Lung (tissue), 12 donors: Measurements from ENCODE around the gene THRB. TPM values are rescaled to one million over a fixed set of nuclear protein-coding genes. Genes with fewer than 3 reads are reported as not detected.

Experiments
- ATAC-seq: fragments of 200-7000 bp; cut with Tn5 transposase; one replicate; pipeline ENCODE4 v1.9.1; 2020; ENCODE audit warnings: moderate number of reproducible peaks; ENCODE audit not compliant: insufficient read depth, low FRiP score
- DNase-seq, 3 donors: peaks; one replicate each; pipeline ENCODE4 v3.0.0-alpha.2; 2013 to 2017
- H3K27ac ChIP-seq, 2 donors: one replicate each; pipeline ENCODE4 v1.5.1; 2013; ENCODE audit warnings: mild to moderate bottlenecking in 2 of 2, moderate library complexity in 2 of 2, control low read depth in 1 of 2, inconsistent platforms in 1 of 2, low read depth in 1 of 2, low read length in 1 of 2
- H3K27me3 ChIP-seq, 3 donors: one replicate each; pipeline ENCODE4 v1.5.1; 2013; ENCODE audit warnings: low read length in 2 of 3; ENCODE audit not compliant: control insufficient read depth in 3 of 3, insufficient read depth in 3 of 3
- H3K36me3 ChIP-seq, 4 donors: one replicate each; pipeline ENCODE4 v1.5.1; 2013; ENCODE audit warnings: low read length in 4 of 4, mild to moderate bottlenecking in 1 of 4, moderate library complexity in 1 of 4; ENCODE audit not compliant: control insufficient read depth in 4 of 4, insufficient read depth in 4 of 4
- H3K4me1 ChIP-seq, 5 donors: one replicate each; pipeline ENCODE4 v1.5.1; 2013; ENCODE audit warnings: low read length in 5 of 5, mild to moderate bottlenecking in 2 of 5, moderate library complexity in 1 of 5; ENCODE audit not compliant: control insufficient read depth in 5 of 5, insufficient read depth in 5 of 5
- H3K4me3 ChIP-seq: one replicate; pipeline ENCODE4 v1.5.1; 2013; ENCODE audit warnings: mild to moderate bottlenecking, control low read depth, moderate library complexity
- H3K9ac ChIP-seq, 2 donors: one replicate each; pipeline ENCODE4 v1.5.1; 2013; ENCODE audit warnings: low read length in 2 of 2, control low read depth in 1 of 2; ENCODE audit not compliant: insufficient read depth in 1 of 2
- H3K9me3 ChIP-seq, 4 donors: one replicate each; pipeline ENCODE4 v1.5.1; 2013; ENCODE audit warnings: low read length in 3 of 4, mild to moderate bottlenecking in 1 of 4, moderate library complexity in 1 of 4; ENCODE audit not compliant: control insufficient read depth in 4 of 4, insufficient read depth in 3 of 4
- WGBS, 2 donors: extraction: QIAGEN DNeasy Blood & Tissue Kit; methylation state at CpG; one replicate each; pipeline ENCODE4 v1.1.7; 2013; 5-methylcytosine and 5-hydroxymethylcytosine counted together
- polyA plus RNA-seq, 2 donors: library from polyadenylated mRNA; stranded (reverse); fragments of 200-250 nt; gene quantifications; one replicate each; pipeline ENCODE4 v1.2.1, GENCODE V29; 2013
- total RNA-seq, 2 donors: library from RNA; depleted of rRNA in 1 of 2; stranded (reverse); fragments of >200 nt in 1 of 2; gene quantifications; one replicate each; pipeline ENCODE4 v1.2.1, GENCODE V29; 2014 to 2021
- TF ChIP-seq, protein P1 (sequence below): IDR thresholded peaks from 2 replicates; pipeline ENCODE4 v1.5.1; 2012; ENCODE audit warnings: mild to moderate bottlenecking; ENCODE audit errors: control extremely low read depth, extremely low read depth
- donor health status: control.
- donor health status: control.
- donor health status: Bipolar disorder and iron deficiency.
- donor health status: healthy.
- donor health status: DM: yes; HTN: yes; CAD: no.

THRB gene
- total and polyA plus RNA-seq, 4 donors: 2.1 to 23.5 (median 6.1) TPM

DNA sequence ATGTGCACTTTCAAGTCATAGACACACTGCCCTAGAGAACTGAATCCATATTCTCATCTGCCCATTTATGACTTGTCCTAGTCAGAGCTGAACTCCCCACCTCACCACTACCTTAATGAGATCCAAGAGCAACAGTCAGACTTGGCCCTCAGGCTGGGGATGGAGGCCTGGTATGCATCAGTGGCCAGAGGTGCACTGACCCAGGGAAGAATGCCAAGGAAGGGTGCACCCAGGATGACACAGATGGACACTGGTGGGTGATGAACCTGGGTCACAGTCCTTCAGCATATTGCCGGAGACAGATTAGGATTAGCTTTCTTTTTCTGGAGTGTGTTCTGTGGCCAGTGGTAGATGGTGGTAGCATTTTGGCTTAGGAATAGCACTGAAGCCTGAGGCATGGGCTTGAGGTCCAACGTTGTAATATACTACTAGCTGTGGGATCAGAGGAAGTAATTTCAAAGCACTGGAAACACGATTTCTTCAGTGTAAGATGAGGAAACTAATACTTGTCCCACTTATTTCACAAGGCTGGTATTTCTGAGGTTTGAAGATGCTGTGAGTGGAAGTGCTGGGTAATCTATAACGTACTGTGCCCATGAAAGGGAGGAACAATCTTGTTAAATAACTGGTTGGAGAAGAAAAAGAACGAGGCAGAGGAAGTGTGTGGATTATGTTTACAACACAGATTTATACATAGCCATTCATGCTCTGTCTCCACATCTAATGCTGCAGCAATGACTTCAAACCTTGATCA lies 265.0 kb downstream of the THRB start:
- Histone ChIP-seq H3K27ac (no peak overlapping the region), H3K27me3 (no peaks in the 10 kb centered on the region), H3K36me3 (peaks cover 0 to 5% (median 2%) of the 10 kb centered on the region in 4 donors), H3K4me1 (peaks cover 0 to 24% (median 10%) of the 10 kb centered on the region in 5 donors), H3K4me3 (no peak overlapping the region), H3K9ac (no peak overlapping the region), H3K9me3 (no peaks in the 10 kb centered on the region)
- DNase-seq (no peak), ATAC-seq (no peak)
- WGBS, 2 donors: 31 to 48% methylated on average over 5 of the region's 5 CpGs
- TF ChIP-seq, protein P1, sequence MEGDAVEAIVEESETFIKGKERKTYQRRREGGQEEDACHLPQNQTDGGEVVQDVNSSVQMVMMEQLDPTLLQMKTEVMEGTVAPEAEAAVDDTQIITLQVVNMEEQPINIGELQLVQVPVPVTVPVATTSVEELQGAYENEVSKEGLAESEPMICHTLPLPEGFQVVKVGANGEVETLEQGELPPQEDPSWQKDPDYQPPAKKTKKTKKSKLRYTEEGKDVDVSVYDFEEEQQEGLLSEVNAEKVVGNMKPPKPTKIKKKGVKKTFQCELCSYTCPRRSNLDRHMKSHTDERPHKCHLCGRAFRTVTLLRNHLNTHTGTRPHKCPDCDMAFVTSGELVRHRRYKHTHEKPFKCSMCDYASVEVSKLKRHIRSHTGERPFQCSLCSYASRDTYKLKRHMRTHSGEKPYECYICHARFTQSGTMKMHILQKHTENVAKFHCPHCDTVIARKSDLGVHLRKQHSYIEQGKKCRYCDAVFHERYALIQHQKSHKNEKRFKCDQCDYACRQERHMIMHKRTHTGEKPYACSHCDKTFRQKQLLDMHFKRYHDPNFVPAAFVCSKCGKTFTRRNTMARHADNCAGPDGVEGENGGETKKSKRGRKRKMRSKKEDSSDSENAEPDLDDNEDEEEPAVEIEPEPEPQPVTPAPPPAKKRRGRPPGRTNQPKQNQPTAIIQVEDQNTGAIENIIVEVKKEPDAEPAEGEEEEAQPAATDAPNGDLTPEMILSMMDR: no peak

DNA sequence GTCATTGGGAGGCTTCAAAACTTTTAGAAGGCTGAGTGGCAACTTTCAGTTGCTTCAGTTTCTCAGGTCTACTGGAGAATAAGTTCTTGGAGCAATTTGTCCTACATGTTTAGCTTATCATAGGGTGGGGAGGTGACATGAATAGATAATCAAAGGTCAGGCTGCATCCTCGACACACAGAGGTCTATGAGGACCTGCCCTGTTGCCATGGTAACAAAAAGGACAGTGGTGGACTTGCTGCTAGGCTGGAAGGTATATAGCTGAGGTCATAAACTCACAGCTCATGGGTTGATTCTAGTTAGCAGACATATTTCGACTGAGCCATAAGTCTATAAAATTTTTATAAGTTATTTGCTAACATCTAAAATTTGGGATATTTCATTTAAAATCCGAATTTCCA lies 267.0 kb downstream of the THRB start:
- H3K27me3 ChIP-seq: no peaks in the 10 kb centered on the region
- no peaks in the 10 kb centered on the region for H3K9me3 ChIP-seq
- DNase-seq: no peak
- H3K4me3 ChIP-seq: no peak overlapping the region
- 91 to 93% methylated on average over 3 of the region's 3 CpGs for WGBS, 2 donors
- TF ChIP-seq, protein P1: no peak
- H3K4me1 ChIP-seq: peaks cover 0 to 29% (median 10%) of the 10 kb centered on the region in 5 donors
- H3K27ac ChIP-seq: no peak overlapping the region
- peaks cover 0 to 5% (median 2%) of the 10 kb centered on the region in 4 donors for H3K36me3 ChIP-seq
- no peak overlapping the region for H3K9ac ChIP-seq
- ATAC-seq: no peak

DNA sequence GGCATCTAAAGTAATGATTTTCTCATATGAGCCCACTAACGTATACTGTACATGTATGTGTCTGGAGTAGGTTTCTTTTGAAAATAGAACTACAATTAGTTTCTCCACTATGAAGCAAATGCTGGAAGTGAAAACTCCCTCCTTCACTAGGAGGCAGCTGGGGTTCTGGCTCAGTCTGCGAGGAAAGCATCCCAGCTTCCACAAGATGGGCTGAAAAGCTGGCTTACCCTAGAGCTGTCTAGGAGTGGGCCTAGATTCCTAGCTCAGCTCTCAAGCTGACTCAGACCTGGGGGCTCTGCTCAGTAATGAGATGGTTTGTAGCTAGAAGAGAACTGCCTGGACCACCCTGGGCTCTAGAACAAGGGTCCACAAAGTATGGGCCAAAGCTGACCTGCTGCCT lies 268.3 kb downstream of the THRB start:
- peaks cover 0 to 29% (median 10%) of the 10 kb centered on the region in 5 donors for H3K4me1 ChIP-seq
- ATAC-seq (no peak), DNase-seq (peak in 2 of 3 donors; percentile 43 to 71)
- TF ChIP-seq, protein P1: no peak
- WGBS, 2 donors: 83% methylated on average over 2 of the region's 2 CpGs
- H3K9me3 ChIP-seq: no peaks in the 10 kb centered on the region
- no peak overlapping the region for H3K9ac ChIP-seq
- H3K4me3 ChIP-seq: no peak overlapping the region
- no peaks in the 10 kb centered on the region for H3K27me3 ChIP-seq
- peaks cover 0 to 5% (median 2%) of the 10 kb centered on the region in 4 donors for H3K36me3 ChIP-seq
- H3K27ac ChIP-seq: no peak overlapping the region
